ENCODE results near the gene HS6ST2.

- TF ChIP-seq EZH2phosphoT487 (IDR thresholded peaks at IDR 0.05; ENCODE audit: borderline replicate concordance, low read length) (no peak), CTCF (conservative IDR thresholded peaks at IDR 0.05; ENCODE audit: low read depth, low read length) (peak; percentile 67)
Measured at GRCh38 chrX:132716006-132716405, 242.4 kb downstream of the HS6ST2 start.
